DND-41 (cell line): Measurements from ENCODE around the gene FLT4.

Experiments used
- ATAC-seq: fragments of 200-7000 bp; cut with Tn5 transposase; 3 replicates; pipeline ENCODE4 v1.9.1; 2021; ENCODE audit warnings: low read depth; ENCODE audit not compliant: insufficient read depth
- DNase-seq: peaks from one replicate; pipeline ENCODE4 v3.0.0-alpha.2; 2020
- H2AFZ ChIP-seq: 2 replicates; pipeline ENCODE4 v1.6.0; 2012; ENCODE audit warnings: low read depth, low read length
- H3K27ac ChIP-seq: 2 replicates; pipeline ENCODE4 v1.5.1; 2012; ENCODE audit warnings: low read length, inconsistent platforms
- H3K27me3 ChIP-seq: fragments of 200-600 bp; sonication (generic); 2 replicates; pipeline ENCODE4 v1.6.0; 2012; ENCODE audit warnings: low read length, mild to moderate bottlenecking, inconsistent platforms; ENCODE audit not compliant: insufficient read depth, poor library complexity
- H3K36me3 ChIP-seq: 2 replicates; pipeline ENCODE4 v1.5.1; 2012; ENCODE audit warnings: low read length, inconsistent platforms; ENCODE audit not compliant: insufficient read depth
- H3K4me1 ChIP-seq: 2 replicates; pipeline ENCODE4 v1.5.1; 2012; ENCODE audit warnings: mild to moderate bottlenecking, low read length; ENCODE audit not compliant: insufficient read depth
- H3K4me2 ChIP-seq: 2 replicates; pipeline ENCODE4 v1.6.0; 2012; ENCODE audit warnings: mild to moderate bottlenecking, moderate library complexity, low read length, inconsistent platforms; ENCODE audit not compliant: insufficient read depth
- H3K4me3 ChIP-seq, 2 experiments: fragments of 200-600 bp in 1 of 2; shearing (Covaris generic) in 1 of 2; 2 replicates each; pipeline ENCODE4 v1.5.1; 2012 to 2016; ENCODE audit warnings: inconsistent platforms in 2 of 2, low read length in 2 of 2, mild to moderate bottlenecking in 2 of 2, low read depth in 1 of 2, moderate library complexity in 1 of 2
- H3K79me2 ChIP-seq: 2 replicates; pipeline ENCODE4 v1.6.0; 2012; ENCODE audit warnings: low read length, inconsistent platforms; ENCODE audit not compliant: insufficient read depth
- H3K9ac ChIP-seq: 2 replicates; pipeline ENCODE4 v1.6.0; 2012; ENCODE audit warnings: low read depth, mild to moderate bottlenecking, inconsistent platforms, low read length, moderate library complexity
- H3K9me3 ChIP-seq: 2 replicates; pipeline ENCODE4 v1.5.1; 2012; ENCODE audit warnings: low read length, moderate library complexity, mild to moderate bottlenecking, inconsistent platforms; ENCODE audit not compliant: insufficient read depth, severe bottlenecking
- H4K20me1 ChIP-seq: 2 replicates; pipeline ENCODE4 v1.6.0; 2012; ENCODE audit warnings: low read length; ENCODE audit not compliant: insufficient read depth
- EZH2 ChIP-seq: IDR thresholded peaks from 3 replicates; pipeline ENCODE4 v1.6.1; 2012; ENCODE audit warnings: borderline replicate concordance, low read depth, mild to moderate bottlenecking, moderate library complexity, low read length, inconsistent platforms; ENCODE audit not compliant: severe bottlenecking
- TF ChIP-seq, protein P1 (sequence below): IDR thresholded peaks from 2 replicates; pipeline ENCODE4 v1.5.1; 2012; ENCODE audit warnings: borderline replicate concordance, low read length, moderate library complexity, mild to moderate bottlenecking; ENCODE audit not compliant: poor library complexity, severe bottlenecking; ENCODE audit errors: extremely low read depth

Gene FLT4

DNA sequence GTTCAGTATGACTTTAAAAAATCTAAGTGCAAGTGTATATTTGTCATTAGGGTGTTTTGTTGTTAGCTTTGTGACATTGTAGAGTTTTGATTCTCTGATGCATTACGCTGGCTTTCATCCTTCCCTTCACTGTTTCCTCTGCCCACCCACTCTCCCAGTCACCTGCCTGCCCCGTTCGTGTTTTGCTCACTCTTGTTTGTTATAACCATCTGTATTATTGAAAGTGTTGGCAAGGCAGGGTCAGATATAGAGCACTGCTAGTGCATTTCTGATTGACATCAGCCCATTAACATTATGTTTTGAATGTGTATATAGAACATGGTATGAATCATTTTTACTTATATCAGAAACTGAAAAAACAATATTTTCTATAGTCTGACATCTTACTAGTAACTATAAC is 85.4 kb downstream of the FLT4 start:
- no peak overlapping the region for H3K4me3 ChIP-seq
- peaks cover 39% of the 10 kb centered on the region for H3K4me1 ChIP-seq
- no peaks in the 10 kb centered on the region for H3K27me3 ChIP-seq
- ATAC-seq (no peak), DNase-seq (no peak)
- 0 out of 2 replicates have a peak, but pooled peaks cover 3% of the 10 kb centered on the region for H4K20me1 ChIP-seq
- H3K36me3 ChIP-seq = peaks cover 80% of the 10 kb centered on the region
- no peak for TF ChIP-seq EZH2
- TF ChIP-seq, protein P1, sequence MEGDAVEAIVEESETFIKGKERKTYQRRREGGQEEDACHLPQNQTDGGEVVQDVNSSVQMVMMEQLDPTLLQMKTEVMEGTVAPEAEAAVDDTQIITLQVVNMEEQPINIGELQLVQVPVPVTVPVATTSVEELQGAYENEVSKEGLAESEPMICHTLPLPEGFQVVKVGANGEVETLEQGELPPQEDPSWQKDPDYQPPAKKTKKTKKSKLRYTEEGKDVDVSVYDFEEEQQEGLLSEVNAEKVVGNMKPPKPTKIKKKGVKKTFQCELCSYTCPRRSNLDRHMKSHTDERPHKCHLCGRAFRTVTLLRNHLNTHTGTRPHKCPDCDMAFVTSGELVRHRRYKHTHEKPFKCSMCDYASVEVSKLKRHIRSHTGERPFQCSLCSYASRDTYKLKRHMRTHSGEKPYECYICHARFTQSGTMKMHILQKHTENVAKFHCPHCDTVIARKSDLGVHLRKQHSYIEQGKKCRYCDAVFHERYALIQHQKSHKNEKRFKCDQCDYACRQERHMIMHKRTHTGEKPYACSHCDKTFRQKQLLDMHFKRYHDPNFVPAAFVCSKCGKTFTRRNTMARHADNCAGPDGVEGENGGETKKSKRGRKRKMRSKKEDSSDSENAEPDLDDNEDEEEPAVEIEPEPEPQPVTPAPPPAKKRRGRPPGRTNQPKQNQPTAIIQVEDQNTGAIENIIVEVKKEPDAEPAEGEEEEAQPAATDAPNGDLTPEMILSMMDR = no peak
- no peaks in the 10 kb centered on the region for H3K9me3 ChIP-seq
- H2AFZ ChIP-seq = no peak overlapping the region
- H3K9ac ChIP-seq = no peak overlapping the region
- H3K4me2 ChIP-seq = no peak overlapping the region
- peaks cover 41% of the 10 kb centered on the region for H3K79me2 ChIP-seq
- H3K27ac ChIP-seq = no peak overlapping the region

GRCh38 chr5:180558232-180558631 is 91.2 kb downstream of the FLT4 start:
- H3K4me1 ChIP-seq = peaks cover 31% of the 10 kb centered on the region
- peaks cover 74% of the 10 kb centered on the region for H3K79me2 ChIP-seq

DNA sequence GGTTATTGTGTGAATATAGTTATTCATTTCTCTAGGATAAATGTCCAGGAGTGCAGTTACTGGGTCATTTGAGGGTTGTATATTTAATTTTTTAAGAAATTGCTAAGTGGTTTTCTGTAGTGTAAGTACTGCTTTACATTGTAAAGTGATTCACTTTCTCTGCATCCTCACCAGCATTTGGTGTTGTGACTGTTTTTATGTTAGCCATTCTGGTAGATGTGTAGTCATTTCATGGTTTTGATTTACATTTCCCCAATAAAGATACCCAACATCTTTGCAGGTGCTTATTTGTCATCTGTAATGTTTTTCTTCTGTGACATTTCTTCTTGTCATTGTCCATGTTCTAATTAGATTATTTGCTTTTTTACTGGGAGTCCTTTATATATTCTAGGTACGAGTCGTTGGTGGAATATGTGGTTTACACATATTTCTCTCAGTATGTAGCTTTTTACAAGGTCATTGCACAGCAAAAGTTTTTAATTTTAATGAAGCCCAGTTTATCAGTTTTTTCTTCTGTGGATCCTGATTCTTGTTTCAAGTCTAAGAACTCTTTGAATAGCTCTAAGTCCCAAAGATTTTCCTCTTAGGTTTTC is 92.1 kb downstream of the FLT4 start:
- H3K27me3 ChIP-seq = no peaks in the 10 kb centered on the region
- ATAC-seq = no peak
- H4K20me1 ChIP-seq = peaks cover 7% of the 10 kb centered on the region; the same call in 1 of the 2 replicates
- no peak overlapping the region for H3K27ac ChIP-seq
- no peak overlapping the region for H3K9ac ChIP-seq
- H3K9me3 ChIP-seq = no peaks in the 10 kb centered on the region
- peaks cover 74% of the 10 kb centered on the region for H3K79me2 ChIP-seq
- peaks cover 23% of the 10 kb centered on the region for H3K4me1 ChIP-seq
- no peak overlapping the region for H3K4me3 ChIP-seq
- TF ChIP-seq, protein P1 = no peak
- TF ChIP-seq EZH2 = no peak
- H2AFZ ChIP-seq = no peak overlapping the region
- DNase-seq = no peak
- peaks cover 86% of the 10 kb centered on the region for H3K36me3 ChIP-seq
- H3K4me2 ChIP-seq = no peak overlapping the region

More at GRCh38 chr5:180558232-180558631, 91.2 kb downstream of the FLT4 start:
- peaks cover 78% of the 10 kb centered on the region for H3K36me3 ChIP-seq
- peaks cover 7% of the 10 kb centered on the region; the same call in 1 of the 2 replicates for H4K20me1 ChIP-seq
- H3K9me3 ChIP-seq = no peaks in the 10 kb centered on the region
- no peak overlapping the region for H3K27ac ChIP-seq
- no peak overlapping the region for H3K4me2 ChIP-seq
- no peak overlapping the region for H2AFZ ChIP-seq
- no peak overlapping the region for H3K9ac ChIP-seq
- ATAC-seq (no peak), DNase-seq (no peak)
- TF ChIP-seq, protein P1 = no peak
- no peak for TF ChIP-seq EZH2
- no peak overlapping the region for H3K4me3 ChIP-seq
- no peaks in the 10 kb centered on the region for H3K27me3 ChIP-seq
